ENCODE data around the gene FRAT1. TPM values are rescaled to one million over a fixed set of nuclear protein-coding genes. Genes with fewer than 3 reads are reported as not detected.

FRAT1 gene
- total and polyA plus RNA-seq, 2 of the 13 experiments (the other 11 are each of a cell fraction or from before 2014, with no cell fraction given): 1.7 to 2.3 TPM

DNA sequence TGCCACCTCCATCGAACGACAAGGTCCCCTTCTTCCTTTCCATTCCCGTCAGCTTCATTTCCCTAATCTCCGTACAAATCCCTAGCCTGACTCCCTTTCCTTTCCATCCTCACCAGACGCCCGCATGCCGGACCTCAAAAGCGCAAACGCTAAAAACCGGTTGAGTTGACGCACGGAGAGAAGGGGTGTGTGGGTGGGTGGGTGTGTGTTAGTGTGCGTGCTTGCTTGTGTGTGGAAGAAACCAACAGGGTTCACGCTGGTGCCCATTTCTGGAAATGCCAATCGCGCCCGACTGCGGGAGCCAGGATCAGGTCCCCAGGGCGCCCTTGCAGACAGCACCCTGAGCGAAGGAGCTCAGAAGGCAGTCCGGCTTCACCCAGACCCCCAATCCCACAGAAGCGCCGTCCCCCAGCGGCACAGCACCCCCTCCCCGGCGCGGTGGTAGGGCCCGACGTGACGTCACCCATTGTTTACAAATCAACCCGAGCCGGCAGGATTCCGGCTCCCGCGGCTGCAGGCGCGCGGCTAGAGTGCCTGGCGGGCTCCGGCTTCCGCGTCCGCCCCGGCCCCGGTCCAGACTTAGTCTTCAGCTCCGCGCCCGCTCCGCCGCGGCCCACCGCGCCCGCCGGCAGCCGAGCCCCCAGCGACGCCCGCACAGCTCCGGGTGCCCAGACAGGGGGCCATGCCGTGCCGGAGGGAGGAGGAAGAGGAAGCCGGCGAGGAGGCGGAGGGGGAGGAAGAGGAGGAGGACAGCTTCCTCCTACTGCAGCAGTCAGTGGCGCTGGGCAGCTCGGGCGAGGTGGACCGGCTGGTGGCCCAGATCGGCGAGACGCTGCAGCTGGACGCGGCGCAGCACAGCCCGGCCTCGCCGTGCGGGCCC is at the start of gene FRAT1 (continued):
- TF ChIP-seq, protein P1, sequence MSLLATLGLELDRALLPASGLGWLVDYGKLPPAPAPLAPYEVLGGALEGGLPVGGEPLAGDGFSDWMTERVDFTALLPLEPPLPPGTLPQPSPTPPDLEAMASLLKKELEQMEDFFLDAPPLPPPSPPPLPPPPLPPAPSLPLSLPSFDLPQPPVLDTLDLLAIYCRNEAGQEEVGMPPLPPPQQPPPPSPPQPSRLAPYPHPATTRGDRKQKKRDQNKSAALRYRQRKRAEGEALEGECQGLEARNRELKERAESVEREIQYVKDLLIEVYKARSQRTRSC (CRISPR knock-in tag; IDR thresholded peaks at IDR 0.05; ENCODE audit: low read depth): no peak
- TF ChIP-seq ZNF691 (CRISPR knock-in tag; IDR thresholded peaks at IDR 0.05; ENCODE audit: borderline replicate concordance, low read depth) (no peak), ZNF251 (CRISPR knock-in tag; IDR thresholded peaks at IDR 0.05) (no peak), SALL2 (CRISPR knock-in tag; IDR thresholded peaks at IDR 0.05) (0 out of 2 replicates have a peak, but pooled peaks have one; percentile 40), SAP130 (CRISPR knock-in tag; IDR thresholded peaks at IDR 0.05; ENCODE audit: low read depth) (peak; percentile 88), MED13 (CRISPR knock-in tag; IDR thresholded peaks at IDR 0.05) (peak; percentile 38; the same call in 1 of the 2 replicates), HBP1 (CRISPR knock-in tag; IDR thresholded peaks at IDR 0.05; ENCODE audit: low read depth) (peak; percentile 62; the same call in 1 of the 2 replicates), TCF7L2 (IDR thresholded peaks at IDR 0.05; ENCODE audit: low read depth, low read length) (no peak), ARHGAP35 (CRISPR knock-in tag; IDR thresholded peaks at IDR 0.05; ENCODE audit: borderline replicate concordance) (no peak), ZNF335 (CRISPR knock-in tag; IDR thresholded peaks at IDR 0.05) (no peak), NFE2L1 (CRISPR knock-in tag; IDR thresholded peaks at IDR 0.05; ENCODE audit: borderline replicate concordance) (no peak), ASH2L (IDR thresholded peaks at IDR 0.05; ENCODE audit: insufficient read length, low read depth, low read length) (peak; percentile 59), ZNF33A (CRISPR knock-in tag; IDR thresholded peaks at IDR 0.05; ENCODE audit: borderline replicate concordance) (no peak), PAX8 (CRISPR knock-in tag; IDR thresholded peaks at IDR 0.05; ENCODE audit: borderline replicate concordance) (no peak), ZNF124 (CRISPR knock-in tag; IDR thresholded peaks at IDR 0.05) (no peak), ZNF350 (CRISPR knock-in tag; IDR thresholded peaks at IDR 0.05; ENCODE audit: borderline replicate concordance, low read depth) (peak; percentile 57; the same call in 1 of the 2 replicates), MXI1 (IDR thresholded peaks at IDR 0.05; ENCODE audit: borderline replicate concordance, low read depth, low read length) (peak; percentile 59; the same call in 1 of the 3 replicates), ZNF720 (CRISPR knock-in tag; IDR thresholded peaks at IDR 0.05) (no peak), TEAD2 (CRISPR knock-in tag; IDR thresholded peaks at IDR 0.05) (no peak), PAXIP1 (CRISPR knock-in tag; conservative IDR thresholded peaks at IDR 0.05) (0 out of 2 replicates have a peak, but pooled peaks have one; percentile 40), ZNF878 (CRISPR knock-in tag; IDR thresholded peaks at IDR 0.05) (no peak), SMARCE1 (IDR thresholded peaks at IDR 0.05; ENCODE audit: borderline replicate concordance) (no peak)

Data from HepG2 (cell line).